ENCODE results near the gene SAMD1. TPM values are rescaled to one million over a fixed set of nuclear protein-coding genes. Genes with fewer than 3 reads are reported as not detected.

SAMD1 gene
- total RNA-seq, 1 donor: 27.9 TPM

- peaks cover 4% of the 10 kb centered on the region for H4K20me1 ChIP-seq (ENCODE audit: insufficient read depth, low read length)
- peaks cover 44% of the 10 kb centered on the region for H3K36me3 ChIP-seq (ENCODE audit: insufficient read depth, low read length)
- H3K4me3 ChIP-seq (ENCODE audit: insufficient read depth, low read length): no peak overlapping the region
- H3K4me1 ChIP-seq (ENCODE audit: insufficient read depth, low read length): peaks cover 10% of the 10 kb centered on the region
- no peak overlapping the region for H3K27ac ChIP-seq (ENCODE audit: low read depth, low read length)
- DNase-seq (ENCODE audit: insufficient read length, low spot score, missing footprints): peak; percentile 19
- H3K79me2 ChIP-seq (ENCODE audit: insufficient read depth, low read length): peaks cover 23% of the 10 kb centered on the region
- no peaks in the 10 kb centered on the region for H3K27me3 ChIP-seq (ENCODE audit: insufficient read depth, low read length)
- no peaks in the 10 kb centered on the region for H3K9me3 ChIP-seq (ENCODE audit: low read depth, low read length)
- H3K4me2 ChIP-seq (ENCODE audit: insufficient read depth, low read length): no peak overlapping the region
- H2AFZ ChIP-seq (ENCODE audit: low read length): no peak overlapping the region
- TF ChIP-seq CTCF (IDR thresholded peaks at IDR 0.05; ENCODE audit: extremely low read depth, low read depth, low read length): no peak
Measured at GRCh38 chr19:14105680-14106079, 15.1 kb upstream of the SAMD1 start.

- Histone ChIP-seq H4K20me1 (ENCODE audit: insufficient read depth, low read length) (peaks cover 4% of the 10 kb centered on the region), H3K27ac (ENCODE audit: low read depth, low read length) (no peak overlapping the region), H3K36me3 (ENCODE audit: insufficient read depth, low read length) (peaks cover 48% of the 10 kb centered on the region), H3K4me1 (ENCODE audit: insufficient read depth, low read length) (peaks cover 10% of the 10 kb centered on the region), H3K79me2 (ENCODE audit: insufficient read depth, low read length) (peaks cover 9% of the 10 kb centered on the region), H2AFZ (ENCODE audit: low read length) (no peak overlapping the region), H3K4me2 (ENCODE audit: insufficient read depth, low read length) (no peak overlapping the region), H3K4me3 (ENCODE audit: insufficient read depth, low read length) (no peak overlapping the region), H3K27me3 (ENCODE audit: insufficient read depth, low read length) (no peaks in the 10 kb centered on the region), H3K9me3 (ENCODE audit: low read depth, low read length) (no peaks in the 10 kb centered on the region)
- DNase-seq (ENCODE audit: insufficient read length, low spot score, missing footprints): peak; percentile 17
- TF ChIP-seq CTCF (IDR thresholded peaks at IDR 0.05; ENCODE audit: extremely low read depth, low read depth, low read length): no peak
Measured at GRCh38 chr19:14103310-14103709, 12.8 kb upstream of the SAMD1 start.

- H3K4me1 ChIP-seq (ENCODE audit: insufficient read depth, low read length): peaks cover 10% of the 10 kb centered on the region
- H2AFZ ChIP-seq (ENCODE audit: low read length): no peak overlapping the region
- H4K20me1 ChIP-seq (ENCODE audit: insufficient read depth, low read length): peaks cover under 1% of the 10 kb centered on the region
- H3K36me3 ChIP-seq (ENCODE audit: insufficient read depth, low read length): peaks cover 53% of the 10 kb centered on the region
- no peak overlapping the region for H3K4me2 ChIP-seq (ENCODE audit: insufficient read depth, low read length)
- peaks cover 5% of the 10 kb centered on the region for H3K79me2 ChIP-seq (ENCODE audit: insufficient read depth, low read length)
- H3K27ac ChIP-seq (ENCODE audit: low read depth, low read length): peak overlapping the region; percentile 58
- DNase-seq (ENCODE audit: insufficient read length, low spot score, missing footprints): peak; percentile 56
- TF ChIP-seq CTCF (IDR thresholded peaks at IDR 0.05; ENCODE audit: extremely low read depth, low read depth, low read length): no peak
- no peaks in the 10 kb centered on the region for H3K27me3 ChIP-seq (ENCODE audit: insufficient read depth, low read length)
- no peak overlapping the region for H3K4me3 ChIP-seq (ENCODE audit: insufficient read depth, low read length)
- no peaks in the 10 kb centered on the region for H3K9me3 ChIP-seq (ENCODE audit: low read depth, low read length)
Measured at GRCh38 chr19:14102756-14103155, 12.2 kb upstream of the SAMD1 start.

- Histone ChIP-seq H3K4me1 (ENCODE audit: insufficient read depth, low read length) (peaks cover 10% of the 10 kb centered on the region), H4K20me1 (ENCODE audit: insufficient read depth, low read length) (no peaks in the 10 kb centered on the region), H2AFZ (ENCODE audit: low read length) (no peak overlapping the region), H3K79me2 (ENCODE audit: insufficient read depth, low read length) (no peaks in the 10 kb centered on the region), H3K27ac (ENCODE audit: low read depth, low read length) (peak overlapping the region; percentile 58), H3K4me2 (ENCODE audit: insufficient read depth, low read length) (no peak overlapping the region), H3K9me3 (ENCODE audit: low read depth, low read length) (no peaks in the 10 kb centered on the region), H3K4me3 (ENCODE audit: insufficient read depth, low read length) (no peak overlapping the region), H3K27me3 (ENCODE audit: insufficient read depth, low read length) (no peaks in the 10 kb centered on the region), H3K36me3 (ENCODE audit: insufficient read depth, low read length) (peaks cover 57% of the 10 kb centered on the region)
- peak; percentile 86 for DNase-seq (ENCODE audit: insufficient read length, low spot score, missing footprints)
- no peak for TF ChIP-seq CTCF (IDR thresholded peaks at IDR 0.05; ENCODE audit: extremely low read depth, low read depth, low read length)
Measured at GRCh38 chr19:14102102-14102696, 11.6 kb upstream of the SAMD1 start.

Data from osteoblast (primary cell).